ENCODE measurements around the gene E2F4. TPM values are rescaled to one million over a fixed set of nuclear protein-coding genes. Genes with fewer than 3 reads are reported as not detected.

The E2F4 gene
- total and polyA plus RNA-seq, 2 of the 13 experiments (the other 11 are each of a cell fraction or from before 2014, with no cell fraction given) = 84.8 to 91.2 TPM

GRCh38 chr16:67245674-67246080 is 53.7 kb downstream of the E2F4 start:
- intact Hi-C loops (cut with micrococcal nuclease; ENCODE audit: unreplicated experiment) = loop anchor here (2.0 kb wide), 1 partner anchor 53 kb away; the partner anchor contains the start of gene E2F4
- peak overlapping the region; percentile 69 for H3K9ac ChIP-seq (ENCODE audit: insufficient read depth, low read depth, low read length)
- no peak for FAIRE-seq
- no peak for TF ChIP-seq RERE (CRISPR knock-in tag; IDR thresholded peaks at IDR 0.05; ENCODE audit: low read depth)
- peak; percentile 85; the same call in 1 of the 2 replicates for TF ChIP-seq BHLHE40 (IDR thresholded peaks at IDR 0.05; ENCODE audit: low read length)
- TF ChIP-seq, protein P1, sequence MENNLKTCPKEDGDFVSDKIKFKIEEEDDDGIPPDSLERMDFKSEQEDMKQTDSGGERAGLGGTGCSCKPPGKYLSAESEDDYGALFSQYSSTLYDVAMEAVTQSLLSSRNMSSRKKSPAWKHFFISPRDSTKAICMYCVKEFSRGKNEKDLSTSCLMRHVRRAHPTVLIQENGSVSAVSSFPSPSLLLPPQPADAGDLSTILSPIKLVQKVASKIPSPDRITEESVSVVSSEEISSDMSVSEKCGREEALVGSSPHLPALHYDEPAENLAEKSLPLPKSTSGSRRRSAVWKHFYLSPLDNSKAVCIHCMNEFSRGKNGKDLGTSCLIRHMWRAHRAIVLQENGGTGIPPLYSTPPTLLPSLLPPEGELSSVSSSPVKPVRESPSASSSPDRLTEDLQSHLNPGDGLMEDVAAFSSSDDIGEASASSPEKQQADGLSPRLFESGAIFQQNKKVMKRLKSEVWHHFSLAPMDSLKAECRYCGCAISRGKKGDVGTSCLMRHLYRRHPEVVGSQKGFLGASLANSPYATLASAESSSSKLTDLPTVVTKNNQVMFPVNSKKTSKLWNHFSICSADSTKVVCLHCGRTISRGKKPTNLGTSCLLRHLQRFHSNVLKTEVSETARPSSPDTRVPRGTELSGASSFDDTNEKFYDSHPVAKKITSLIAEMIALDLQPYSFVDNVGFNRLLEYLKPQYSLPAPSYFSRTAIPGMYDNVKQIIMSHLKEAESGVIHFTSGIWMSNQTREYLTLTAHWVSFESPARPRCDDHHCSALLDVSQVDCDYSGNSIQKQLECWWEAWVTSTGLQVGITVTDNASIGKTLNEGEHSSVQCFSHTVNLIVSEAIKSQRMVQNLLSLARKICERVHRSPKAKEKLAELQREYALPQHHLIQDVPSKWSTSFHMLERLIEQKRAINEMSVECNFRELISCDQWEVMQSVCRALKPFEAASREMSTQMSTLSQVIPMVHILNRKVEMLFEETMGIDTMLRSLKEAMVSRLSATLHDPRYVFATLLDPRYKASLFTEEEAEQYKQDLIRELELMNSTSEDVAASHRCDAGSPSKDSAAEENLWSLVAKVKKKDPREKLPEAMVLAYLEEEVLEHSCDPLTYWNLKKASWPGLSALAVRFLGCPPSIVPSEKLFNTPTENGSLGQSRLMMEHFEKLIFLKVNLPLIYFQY (CRISPR knock-in tag; IDR thresholded peaks at IDR 0.05; ENCODE audit: borderline replicate concordance) = no peak
- TF ChIP-seq ZMAT5 (CRISPR knock-in tag; IDR thresholded peaks at IDR 0.05; ENCODE audit: borderline replicate concordance, low read depth) = no peak
- TF ChIP-seq ZNF891 (CRISPR knock-in tag; IDR thresholded peaks at IDR 0.05) = no peak
- no peak for TF ChIP-seq ZNF550 (CRISPR knock-in tag; IDR thresholded peaks at IDR 0.05; ENCODE audit: borderline replicate concordance)
- TF ChIP-seq SETDB1 (CRISPR knock-in tag; IDR thresholded peaks at IDR 0.05; ENCODE audit: borderline replicate concordance) = 0 out of 2 replicates have a peak, but pooled peaks have one; percentile 16
- TF ChIP-seq SOX5 (CRISPR knock-in tag; IDR thresholded peaks at IDR 0.05; ENCODE audit: borderline replicate concordance) = no peak

More at GRCh38 chr16:67245674-67246080, 53.7 kb downstream of the E2F4 start:
- no TSS peak for BruUV-seq (replicated peaks)
- DNase-seq (ENCODE audit: low spot score) = no peak
- Histone ChIP-seq H3K4me1 (ENCODE audit: insufficient read depth, low read length) (peaks cover 70% of the 10 kb centered on the region), H3K36me3 (replicated peaks in 1 of 2; ENCODE audit: control insufficient read depth in 1 of 2, insufficient read depth in 2 of 2, low read length in 2 of 2) (peaks cover 0 to 2% of the 10 kb centered on the region in 2 experiments; a peak in 2 of 5 replicates), H2AFZ (ENCODE audit: low read length) (no peak overlapping the region), H3K4me3 (replicated peaks in 1 of 3; ENCODE audit: insufficient read depth in 1 of 3, low read depth in 2 of 3, low read length in 3 of 3) (peak overlapping the region; percentile 63 to 85 (median 82); a peak in 5 of 6 replicates), H4K20me1 (ENCODE audit: insufficient read depth, low read length) (no peaks in the 10 kb centered on the region), H3K27ac (ENCODE audit: extremely low read length, insufficient read depth, low read length) (peak overlapping the region; percentile 73), H3K27me3 (ENCODE audit: control insufficient read depth in 1 of 2, insufficient read depth in 2 of 2, low read length in 2 of 2) (peaks cover 0 to 20% of the 10 kb centered on the region in 2 experiments; a peak in 3 of 5 replicates), H3K4me2 (ENCODE audit: low read depth, low read length) (peak overlapping the region; percentile 97), H3K9me3 (ENCODE audit: low read length) (no peaks in the 10 kb centered on the region), H3K79me2 (ENCODE audit: insufficient read depth, low read length) (no peaks in the 10 kb centered on the region)
- no peak for ATAC-seq
- 22% methylated on average over 8 of the region's 8 CpGs for WGBS (ENCODE audit: low lambda C conversion rate)
- in situ Hi-C loops (cut with HindIII; ENCODE audit: extremely low pct_ligation_motif_present, low pct_unique_long_range_greater_than_20kb) = no loop called here
- POLR2A ChIA-PET = interaction anchor here (0.6 to 6.1 kb wide), 10 partner anchors 12 to 185 kb away, joined by 3 to 71 read pairs (median 6); partner anchors contain the start of genes HSD11B2, PLEKHG4 and TMEM208
- CTCF ChIA-PET (ENCODE audit: low intra/inter-chr PET ratio, low total read pairs) = interaction anchor here (1.3 kb wide), 1 partner anchor 268 kb away, joined by 3 read pairs; no protein-coding TSS in a partner anchor
